Endothelial cell of umbilical vein (primary cell): ENCODE results near the gene ARHGAP27. TPM values are rescaled to one million over a fixed set of nuclear protein-coding genes. Genes with fewer than 3 reads are reported as not detected.

Experiments
- BruUV-seq: library from RNA; stranded (reverse); fragments of 400-500 nt; replicated peaks from 2 replicates; lab custom pipeline; 2021; lab: Mats Ljungman, UMichigan
- CTCF ChIA-PET: fragments of 300-600, 350-600 bp; sonication (Branson Sonifier 250); formaldehyde crosslinking; loops from one replicate; lab custom pipeline; 2021; ENCODE audit warnings: antibody characterized with exemption, inconsistent platforms; lab: Charles Lee
- POLR2A ChIA-PET: fragments of 300-600, 350-600 bp; sonication (Branson Sonifier 250); formaldehyde crosslinking; loops from one replicate; lab custom pipeline; 2021; ENCODE audit warnings: antibody characterized with exemption, inconsistent platforms; lab: Charles Lee
- DNase-seq: peaks from one replicate; pipeline ENCODE4 v3.0.0-alpha.2; 2011; ENCODE audit warnings: low read depth, low spot score
- FAIRE-seq: peaks from 2 replicates; lab custom pipeline; 2011; peaks lifted over from hg19 to GRCh38; lab: Jason Lieb, UNC
- H2AFZ ChIP-seq: 2 replicates; pipeline ENCODE4 v1.6.0; 2012; ENCODE audit warnings: low read depth, low read length, control low read depth, inconsistent platforms
- H3K27ac ChIP-seq: 2 replicates; pipeline ENCODE4 v1.5.1; 2011; ENCODE audit warnings: low read depth, mild to moderate bottlenecking, control low read depth, low read length, moderate library complexity; ENCODE audit not compliant: insufficient read depth
- H3K27me3 ChIP-seq, 2 experiments: 2 replicates each; pipeline versions ENCODE4 v1.6.0 to v1.6.1; 2011; ENCODE audit warnings: low read length in 2 of 2, mixed read lengths in 1 of 2; ENCODE audit not compliant: control insufficient read depth in 2 of 2, insufficient read depth in 2 of 2
- H3K36me3 ChIP-seq, 2 experiments: 2 replicates in 1 of 2; 3 replicates in 1 of 2; pipeline ENCODE4 v1.5.1; 2011; ENCODE audit warnings: low read length in 2 of 2, mild to moderate bottlenecking in 1 of 2, moderate library complexity in 1 of 2; ENCODE audit not compliant: control insufficient read depth in 2 of 2, insufficient read depth in 2 of 2; ENCODE audit errors: extremely low read depth in 1 of 2
- H3K4me1 ChIP-seq: 3 replicates; pipeline ENCODE4 v1.5.1; 2011; ENCODE audit warnings: mild to moderate bottlenecking, low read length; ENCODE audit not compliant: control insufficient read depth, insufficient read depth; ENCODE audit errors: extremely low read depth
- H3K4me2 ChIP-seq: 2 replicates; pipeline ENCODE4 v1.6.1; 2011; ENCODE audit warnings: low read length, control low read depth, mixed read lengths; ENCODE audit not compliant: insufficient read depth
- H3K4me3 ChIP-seq, 3 experiments: fragments of 200-600 bp in 1 of 3; sonication (generic), shearing (Covaris generic) in 1 of 3; replicated peaks in 1 of 3; 2 replicates each; pipeline ENCODE4 v1.5.1; 2011 to 2016; ENCODE audit warnings: control low read depth in 3 of 3, low read length in 3 of 3, mild to moderate bottlenecking in 2 of 3, inconsistent platforms in 1 of 3, low read depth in 1 of 3, moderate library complexity in 1 of 3; ENCODE audit not compliant: insufficient read depth in 1 of 3
- H3K79me2 ChIP-seq: 2 replicates; pipeline ENCODE4 v1.6.0; 2012; ENCODE audit warnings: low read length, inconsistent platforms; ENCODE audit not compliant: control insufficient read depth, insufficient read depth
- H3K9ac ChIP-seq: replicated peaks from 2 replicates; pipeline ENCODE3; 2011; ENCODE audit warnings: low read length, control low read depth; ENCODE audit not compliant: insufficient read depth; ENCODE audit errors: extremely low read depth
- H3K9me1 ChIP-seq: replicated peaks from 3 replicates; pipeline ENCODE4 v1.6.0; 2011; ENCODE audit warnings: mild to moderate bottlenecking, low read length; ENCODE audit not compliant: control insufficient read depth, insufficient read depth; ENCODE audit errors: extremely low read depth
- H3K9me3 ChIP-seq: replicated peaks from 2 replicates; pipeline ENCODE4 v1.5.1; 2012; ENCODE audit warnings: low read length, inconsistent platforms; ENCODE audit not compliant: control insufficient read depth, insufficient read depth
- H4K20me1 ChIP-seq: replicated peaks from 2 replicates; pipeline ENCODE3; 2011; ENCODE audit warnings: mild to moderate bottlenecking, low read length; ENCODE audit not compliant: control insufficient read depth, insufficient read depth; ENCODE audit errors: extremely low read depth
- CTCF ChIP-seq, 2 donors: IDR thresholded peaks; 1 replicate in 1 of 2; 2 replicates in 1 of 2; pipeline ENCODE4 v1.5.1; 2011; ENCODE audit warnings: low read length in 2 of 2, mild to moderate bottlenecking in 2 of 2, moderate library complexity in 2 of 2, control low read depth in 1 of 2, inconsistent platforms in 1 of 2, low read depth in 1 of 2; ENCODE audit not compliant: insufficient read depth in 1 of 2; ENCODE audit errors: extremely low read depth in 1 of 2
- EZH2 ChIP-seq: IDR thresholded peaks from 2 replicates; pipeline ENCODE4 v1.6.1; 2012; ENCODE audit warnings: borderline replicate concordance, low read depth, mild to moderate bottlenecking, moderate library complexity, low read length, inconsistent platforms; ENCODE audit not compliant: severe bottlenecking
- FOS ChIP-seq: IDR thresholded peaks from 2 replicates; pipeline ENCODE4 v1.6.1; 2011; ENCODE audit warnings: mild to moderate bottlenecking, low read length, moderate library complexity, borderline replicate concordance; ENCODE audit not compliant: insufficient read depth
- GATA2 ChIP-seq: IDR thresholded peaks from 2 replicates; pipeline ENCODE4 v1.7.0; 2011; ENCODE audit warnings: low read depth, mild to moderate bottlenecking, moderate library complexity, mixed read lengths, low read length; ENCODE audit not compliant: insufficient read length, insufficient read depth
- JUN ChIP-seq: IDR thresholded peaks from 2 replicates; pipeline ENCODE4 v1.6.1; 2011; ENCODE audit warnings: borderline replicate concordance, low read depth; ENCODE audit not compliant: insufficient read length, insufficient read depth
- MAX ChIP-seq: IDR thresholded peaks from 2 replicates; pipeline ENCODE4 v1.6.1; 2011; ENCODE audit not compliant: insufficient read depth, insufficient read length
- MYC ChIP-seq: IDR thresholded peaks from one replicate; pipeline ENCODE4 v1.6.1; 2011; ENCODE audit warnings: mild to moderate bottlenecking, low read depth, low read length
- POLR2A ChIP-seq: IDR thresholded peaks from 2 replicates; pipeline ENCODE4 v1.6.1; 2012; ENCODE audit warnings: low read depth, mild to moderate bottlenecking, control low read depth, low read length
- POLR2AphosphoS5 ChIP-seq: IDR thresholded peaks from 2 replicates; pipeline ENCODE4 v1.6.1; 2012; ENCODE audit warnings: low read depth, mild to moderate bottlenecking, control low read depth, low read length, moderate library complexity; ENCODE audit not compliant: insufficient read depth
- dilution Hi-C: fragments of 300-500 bp; cut with MboI; formaldehyde crosslinking; loops from one replicate; pipeline ENCODE4 v1.15.0; 2019; ENCODE audit warnings: low sequenced_read_pairs; ENCODE audit not compliant: extremely low pct_ligation_motif_present
- intact Hi-C: fragments of 100-400 bp; cut with micrococcal nuclease; formaldehyde crosslinking; loops from one replicate; pipeline ENCODE4 v1.10.0; 2022
- polyA plus RNA-seq, 4 experiments: library from polyadenylated mRNA; depleted of rRNA in 3 of 4; stranded (reverse) in 3 of 4; unstranded in 1 of 4; fragments of >200 nt; gene quantifications; 2 replicates each; pipeline versions ENCODE4 v1.2.1 to v1.2.3, GENCODE V29; 2011 to 2012; ENCODE audit warnings: missing spikeins in 1 of 4
- total RNA-seq: library from RNA; stranded (reverse); gene quantifications from 2 replicates; pipeline ENCODE4 v1.2.3, GENCODE V29; 2021

The ARHGAP27 gene
- total and polyA plus RNA-seq, 2 donors (not counting 3 experiments of a cell fraction or from before 2014, with no cell fraction given) = 21.0 to 47.0 TPM

- Histone ChIP-seq H3K4me2 (no peak overlapping the region), H4K20me1 (no peaks in the 10 kb centered on the region), H3K9me3 (no peaks in the 10 kb centered on the region), H3K4me3 (no peak overlapping the region), H3K4me1 (peaks cover 3% of the 10 kb centered on the region), H3K79me2 (no peaks in the 10 kb centered on the region), H3K9me1 (no peaks in the 10 kb centered on the region), H3K9ac (no peak overlapping the region), H2AFZ (no peak overlapping the region), H3K36me3 (no peaks in the 10 kb centered on the region), H3K27me3 (no peaks in the 10 kb centered on the region), H3K27ac (no peak overlapping the region)
- intact Hi-C loops (loop anchor here (10.0 kb wide), 1 partner anchor 233 kb away; the partner anchor contains the start of gene HEXIM1), dilution Hi-C loops (no loop called here)
- no peak for DNase-seq
- no peak for FAIRE-seq
- no peak for TF ChIP-seq JUN
- TF ChIP-seq MYC = no peak
- no peak for TF ChIP-seq EZH2
- TF ChIP-seq GATA2 = no peak
- TF ChIP-seq FOS = no peak
- no peak for TF ChIP-seq POLR2A
- TF ChIP-seq CTCF (IDR thresholded peaks at IDR 0.05; ENCODE audit: extremely low read depth in 1 of 2, insufficient read depth in 1 of 2, low read depth in 1 of 2, low read length in 2 of 2) = no peak
- TF ChIP-seq MAX = no peak
- no peak for TF ChIP-seq POLR2AphosphoS5
- BruUV-seq = no TSS peak
- ChIA-PET CTCF (interaction anchor here (1.9 kb wide), 1 partner anchor 100 kb away, joined by 6 read pairs; no protein-coding TSS in a partner anchor), POLR2A (no interaction called here)
Measured at GRCh38 chr17:45377401-45377800, 55.3 kb downstream of the ARHGAP27 start.
